HG03378 (cell line): ENCODE data around the gene RPL36.

Source experiments
- ATAC-seq: cut with Tn5 transposase; IDR thresholded peaks from one replicate; pipeline ENCODE4 v1.9.1; 2021; ENCODE audit warnings: mild to moderate bottlenecking, moderate library complexity; ENCODE audit not compliant: unreplicated experiment

The RPL36 gene

DNA sequence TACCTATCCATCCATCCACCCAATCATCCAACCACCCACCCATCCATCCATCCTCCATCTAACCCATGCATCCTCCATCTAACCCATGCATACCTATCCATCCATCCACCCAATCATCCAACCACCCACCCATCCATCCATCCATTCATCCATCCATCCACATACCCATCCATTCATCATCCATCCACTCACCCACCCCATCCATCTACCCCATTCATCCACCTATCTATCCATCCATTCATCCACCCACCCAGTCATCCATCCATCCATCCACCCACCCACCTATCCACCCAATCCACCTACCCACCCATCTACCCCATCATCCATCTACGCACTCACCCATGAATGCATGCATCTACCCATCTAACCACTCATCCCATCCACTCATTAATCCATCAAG is 16.3 kb upstream of the RPL36 start:
- ATAC-seq: no peak

- no peak for ATAC-seq
Observed at GRCh38 chr19:5674714-5675113, 15.4 kb upstream of the RPL36 start.

DNA sequence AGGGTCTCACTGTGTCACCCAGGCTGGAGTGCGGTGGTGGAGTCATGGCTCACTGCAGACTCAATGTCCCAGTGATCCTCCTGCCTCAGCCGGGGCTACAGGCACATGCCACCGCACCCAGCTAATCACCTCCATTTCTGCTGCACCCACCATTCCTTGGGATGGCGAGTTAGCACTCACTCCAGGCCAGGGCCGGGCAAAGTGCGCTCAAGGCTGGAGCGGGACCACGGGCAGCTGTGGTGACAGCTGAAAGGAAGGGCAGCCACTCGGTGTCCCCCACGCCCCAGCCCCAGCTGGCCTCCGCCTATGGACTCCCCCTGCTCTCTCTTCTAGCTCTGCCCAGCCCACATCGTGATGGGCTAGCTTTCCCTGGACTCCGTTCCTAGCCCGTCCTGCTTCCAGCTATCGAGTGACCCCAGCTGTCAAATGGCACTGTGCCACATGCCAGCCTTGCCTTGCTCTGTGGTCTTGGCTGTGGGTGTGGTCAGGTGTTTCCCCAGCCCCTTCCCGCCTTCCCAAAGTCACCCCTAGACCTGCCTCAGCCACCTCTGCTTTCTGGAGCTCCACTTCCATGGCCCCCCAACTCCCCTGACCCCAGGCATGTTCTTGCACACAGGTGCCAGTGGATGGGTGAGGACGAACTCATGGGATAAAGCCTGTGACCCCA is 13.9 kb upstream of the RPL36 start:
- ATAC-seq: no peak

- no peak for ATAC-seq
Observed at GRCh38 chr19:5676772-5677105, 13.4 kb upstream of the RPL36 start.

DNA sequence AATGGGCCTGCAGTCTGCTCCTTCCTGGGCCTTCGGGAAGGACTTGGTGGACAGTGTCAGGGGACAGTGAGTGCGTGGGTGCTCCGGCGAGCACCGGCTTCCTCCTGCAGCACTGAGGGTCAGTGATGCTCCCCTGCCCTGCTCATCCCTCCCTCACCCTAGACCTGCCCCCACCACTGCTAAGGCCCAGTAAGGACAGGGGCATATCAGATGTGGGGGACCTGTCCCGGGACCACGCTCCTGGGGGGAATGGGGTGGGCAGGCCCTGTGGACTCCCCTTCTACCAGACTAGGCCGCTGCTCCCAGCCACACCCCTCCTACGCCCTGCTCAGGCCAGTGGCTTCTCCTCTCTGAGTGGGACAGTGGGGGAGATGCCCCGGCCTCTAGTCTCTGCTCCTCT is 13.0 kb upstream of the RPL36 start:
- ATAC-seq: no peak

DNA sequence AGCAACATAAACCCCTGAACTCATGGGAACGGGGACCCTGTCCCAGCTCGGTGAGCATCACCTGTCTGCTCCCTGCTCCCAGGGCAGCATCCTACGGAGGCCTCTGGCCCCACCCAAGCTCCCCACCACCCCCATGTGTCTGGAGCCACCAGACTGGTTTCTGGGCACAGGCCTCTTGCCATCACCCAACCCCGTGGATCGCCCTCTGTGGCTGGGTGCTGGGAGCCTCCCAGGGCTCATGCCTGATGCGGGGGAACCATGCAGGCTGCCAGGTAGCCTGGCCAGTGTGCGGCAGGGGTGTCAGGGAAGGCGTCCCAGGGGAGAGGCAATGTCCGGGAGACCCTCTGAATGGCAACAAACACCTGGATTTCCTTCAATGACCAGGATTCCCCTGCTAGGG is 12.5 kb upstream of the RPL36 start:
- ATAC-seq: no peak

DNA sequence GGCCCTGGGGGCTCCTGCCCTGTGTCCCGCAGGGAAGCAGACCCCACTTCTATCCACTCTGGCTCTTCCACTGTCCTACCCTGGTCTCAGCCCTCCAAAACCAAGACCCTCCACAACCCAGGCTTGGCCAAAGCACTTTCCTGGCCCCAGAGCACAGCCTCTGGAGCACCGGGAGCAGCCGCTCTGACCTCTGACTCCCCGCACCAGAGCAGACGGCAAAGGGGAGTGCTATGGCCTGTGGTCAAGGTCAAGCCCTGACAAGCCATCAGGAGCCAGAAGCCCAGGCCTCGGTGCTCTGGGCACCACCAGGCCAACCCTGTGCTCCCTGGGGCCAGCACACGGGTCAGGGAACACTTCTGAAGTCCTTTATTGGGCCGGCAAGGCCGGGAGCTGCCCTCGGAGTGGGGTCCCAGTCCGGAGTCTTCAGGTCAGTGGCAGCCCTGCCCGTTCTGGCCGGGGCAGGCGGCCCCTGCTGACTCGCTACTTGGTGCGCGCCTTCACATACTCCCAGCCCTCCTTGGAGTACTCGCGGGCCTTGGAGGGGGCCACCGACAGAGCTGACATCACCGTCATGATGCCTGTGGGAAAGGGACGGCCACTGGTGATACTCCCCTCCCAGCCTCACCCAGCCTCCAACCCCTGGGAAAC is 11.9 kb upstream of the RPL36 start:
- no peak for ATAC-seq

GRCh38 chr19:5679289-5680083 is 10.6 kb upstream of the RPL36 start:
- no peak for ATAC-seq

DNA sequence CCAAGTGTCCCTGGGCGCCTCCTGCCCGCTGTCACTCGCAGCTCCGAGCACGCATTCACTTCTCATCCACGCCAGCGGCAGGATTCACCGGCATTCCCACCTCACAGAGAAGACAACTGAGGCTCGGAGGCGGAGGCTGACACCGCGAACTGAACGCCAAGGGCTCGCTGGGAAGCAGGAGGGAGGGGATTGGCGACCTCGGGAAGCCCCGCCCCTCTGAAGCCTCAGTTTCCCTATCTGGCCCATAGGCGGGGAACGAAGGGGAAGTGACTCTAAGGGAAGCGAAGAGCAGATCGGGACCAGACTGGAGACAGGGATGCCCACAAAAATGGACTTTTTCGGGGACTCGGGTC is 10.0 kb upstream of the RPL36 start:
- no peak for ATAC-seq

GRCh38 chr19:5680437-5681368 is 9.4 kb upstream of the RPL36 start, which contains the start of the genes HSD11B1L and MICOS13:
TSS of gene HSD11B1L (plus strand) at chr19:5681027. CDS start at chr19:5684833, 3,806 bp downstream.
TSS of gene MICOS13 (minus strand) at chr19:5680516. CDS start at chr19:5680486, 30 bp downstream.
- peak; percentile 84 for ATAC-seq

DNA sequence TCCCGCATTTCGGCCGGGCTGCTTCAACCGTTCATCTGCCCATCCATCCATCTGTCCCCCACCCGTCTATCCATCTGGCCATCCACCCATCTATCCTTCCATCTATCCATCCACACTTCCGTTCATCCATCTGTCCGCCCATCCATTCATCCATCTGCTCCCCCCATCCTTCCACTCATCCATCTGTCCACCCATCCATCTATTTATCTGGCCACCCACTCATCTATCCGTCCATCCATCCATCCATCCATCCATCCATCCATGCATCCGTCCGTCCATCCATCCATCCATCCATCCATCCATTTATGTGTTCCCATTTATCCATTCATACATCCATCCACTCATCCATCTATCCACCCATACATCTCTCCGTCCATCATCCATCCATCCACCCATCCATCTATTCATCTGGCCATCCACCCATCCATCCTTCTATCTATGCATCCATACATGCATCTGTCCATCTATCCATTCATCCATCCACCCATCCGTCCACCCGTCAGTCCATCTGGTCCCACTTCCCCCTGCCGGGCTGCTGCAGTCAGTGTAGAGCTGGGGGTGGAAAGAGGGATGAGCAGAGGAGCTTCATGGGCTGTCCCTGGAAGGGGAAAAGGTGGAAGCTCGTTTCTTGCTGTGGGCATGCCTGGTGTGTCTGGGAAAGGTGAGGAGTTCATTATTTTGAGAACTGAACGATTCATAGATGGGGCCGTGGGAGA is 8.5 kb upstream of the RPL36 start:
- ATAC-seq: no peak

DNA sequence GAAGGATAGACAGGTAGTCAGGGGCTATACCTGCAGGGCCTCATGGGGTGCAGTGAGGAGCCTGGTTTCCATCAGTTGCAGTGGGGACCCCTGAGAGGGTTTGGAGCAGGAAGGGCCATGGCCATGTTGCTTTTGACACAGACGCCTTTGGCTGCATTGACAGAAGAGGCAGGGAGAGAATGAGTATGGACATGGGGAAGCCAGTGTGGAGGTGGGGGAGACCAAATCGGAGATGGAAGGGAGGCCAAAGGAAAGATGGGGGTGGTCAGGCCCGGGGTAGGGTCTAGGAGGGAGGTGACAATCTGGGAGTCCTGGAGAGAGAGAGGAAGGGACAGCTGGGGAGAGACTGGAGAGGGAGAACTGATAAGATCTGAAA is 8.0 kb upstream of the RPL36 start:
- no peak for ATAC-seq

DNA sequence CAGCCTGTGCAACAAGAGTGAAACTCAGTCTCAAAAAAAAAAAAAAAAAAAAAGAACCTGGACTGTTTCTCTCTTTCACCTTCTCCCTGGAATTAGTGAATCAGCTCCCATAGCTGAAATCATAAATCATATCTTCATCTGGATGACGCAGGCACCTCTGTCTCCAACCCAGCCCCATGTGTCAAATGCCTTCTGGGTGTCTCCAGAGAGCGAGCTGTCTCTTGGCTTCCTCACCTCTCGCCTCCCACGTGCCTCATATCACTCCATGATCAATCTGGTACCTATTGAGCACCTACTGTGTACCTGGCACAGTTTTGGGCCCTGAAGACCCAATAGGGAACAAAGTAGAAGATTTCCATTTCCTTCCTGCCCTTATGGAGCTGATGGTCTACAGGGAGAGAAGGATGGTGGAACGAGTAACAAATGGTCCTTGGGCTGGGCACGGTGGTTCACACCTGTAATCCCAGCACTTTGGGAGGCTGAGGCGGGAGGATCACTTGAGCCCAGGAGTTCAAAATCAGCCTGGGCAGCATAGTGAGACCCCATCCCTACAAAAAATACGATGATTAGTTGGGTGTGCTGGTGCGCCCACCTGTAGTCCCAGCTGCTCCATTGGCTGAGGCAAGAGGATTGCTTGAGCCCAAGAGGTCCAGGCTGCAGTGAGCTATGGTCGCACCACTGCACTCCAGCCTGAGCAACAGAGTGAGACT is 6.8 kb upstream of the RPL36 start:
- ATAC-seq: no peak

DNA sequence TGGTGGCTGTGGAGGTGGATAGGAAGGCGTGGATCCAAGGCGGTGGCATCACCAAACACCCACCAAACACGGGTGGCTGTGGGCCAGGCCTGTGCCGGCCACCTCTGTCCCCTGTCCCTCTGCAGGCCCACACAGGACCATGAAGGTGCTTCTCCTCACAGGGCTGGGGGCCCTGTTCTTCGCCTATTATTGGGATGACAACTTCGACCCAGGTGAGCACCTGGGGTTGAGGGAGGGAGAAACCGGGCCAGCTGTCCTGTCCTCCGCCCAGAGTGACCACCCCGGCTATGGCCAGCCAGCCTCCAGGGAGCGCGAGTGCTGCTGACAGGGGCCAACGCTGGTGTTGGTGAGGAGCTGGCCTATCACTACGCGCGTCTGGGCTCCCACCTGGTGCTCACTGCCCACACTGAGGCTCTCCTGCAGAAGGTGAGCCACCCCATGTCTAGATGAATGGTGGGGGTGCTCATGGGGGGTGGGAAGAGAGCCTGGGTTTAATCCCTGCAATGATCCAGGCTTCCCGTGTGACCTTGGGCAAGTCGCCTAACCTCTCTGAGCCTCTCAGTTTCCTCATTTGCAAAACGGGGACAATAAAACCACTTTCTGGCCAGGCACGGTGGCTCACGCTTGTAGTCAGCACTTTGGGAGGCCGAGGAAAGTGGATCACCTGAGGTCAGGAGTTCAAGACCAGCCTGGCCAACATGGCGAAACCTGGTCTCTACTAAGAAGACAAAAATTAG is 5.2 kb upstream of the RPL36 start:
- no peak for ATAC-seq

DNA sequence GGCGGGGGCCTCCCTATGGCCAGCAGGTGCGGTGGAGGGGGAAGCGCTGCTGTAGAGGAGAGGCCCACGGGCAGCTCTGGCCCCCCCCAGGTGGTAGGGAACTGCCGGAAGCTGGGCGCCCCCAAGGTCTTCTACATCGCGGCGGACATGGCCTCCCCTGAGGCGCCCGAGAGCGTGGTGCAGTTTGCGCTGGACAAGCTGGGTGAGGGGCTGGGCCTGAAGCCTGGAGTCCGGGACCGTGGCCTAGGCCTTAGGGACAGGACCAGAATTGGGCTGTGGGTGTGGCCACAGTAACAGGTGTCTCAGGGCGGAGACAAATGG is 3.8 kb upstream of the RPL36 start:
- no peak for ATAC-seq

DNA sequence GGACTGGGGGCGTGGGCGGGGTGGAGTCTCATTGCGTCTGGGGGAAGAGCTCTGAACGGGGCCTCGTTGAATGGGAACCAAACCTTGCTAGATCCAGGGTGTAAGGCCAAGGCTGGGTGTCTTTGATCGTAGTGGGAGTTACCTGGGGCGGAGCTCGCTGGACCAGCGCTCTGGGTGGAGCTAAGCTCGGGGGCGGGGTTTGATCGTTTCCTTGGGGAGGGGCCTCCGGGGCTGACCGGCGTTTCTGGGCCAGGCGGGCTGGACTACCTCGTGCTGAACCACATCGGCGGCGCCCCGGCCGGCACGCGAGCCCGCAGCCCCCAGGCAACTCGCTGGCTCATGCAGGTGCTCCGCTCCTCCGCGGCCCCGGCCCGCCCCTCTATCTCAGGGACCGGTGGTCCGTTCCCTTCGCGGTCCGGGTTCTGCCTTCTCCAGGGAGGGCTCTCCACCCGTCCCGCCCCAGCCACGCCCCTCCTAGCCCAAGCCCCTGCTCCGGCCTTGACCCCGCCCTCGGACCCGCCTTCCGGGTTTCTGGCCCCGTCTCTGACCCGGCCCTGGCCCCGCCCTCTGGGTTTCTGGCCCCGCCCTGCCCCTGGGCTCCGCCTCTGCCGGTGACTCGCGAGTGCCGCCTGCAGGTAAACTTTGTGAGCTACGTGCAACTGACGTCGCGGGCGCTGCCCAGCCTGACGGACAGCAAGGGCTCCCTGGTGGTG is 3.3 kb upstream of the RPL36 start:
- peak; percentile 42 for ATAC-seq

DNA sequence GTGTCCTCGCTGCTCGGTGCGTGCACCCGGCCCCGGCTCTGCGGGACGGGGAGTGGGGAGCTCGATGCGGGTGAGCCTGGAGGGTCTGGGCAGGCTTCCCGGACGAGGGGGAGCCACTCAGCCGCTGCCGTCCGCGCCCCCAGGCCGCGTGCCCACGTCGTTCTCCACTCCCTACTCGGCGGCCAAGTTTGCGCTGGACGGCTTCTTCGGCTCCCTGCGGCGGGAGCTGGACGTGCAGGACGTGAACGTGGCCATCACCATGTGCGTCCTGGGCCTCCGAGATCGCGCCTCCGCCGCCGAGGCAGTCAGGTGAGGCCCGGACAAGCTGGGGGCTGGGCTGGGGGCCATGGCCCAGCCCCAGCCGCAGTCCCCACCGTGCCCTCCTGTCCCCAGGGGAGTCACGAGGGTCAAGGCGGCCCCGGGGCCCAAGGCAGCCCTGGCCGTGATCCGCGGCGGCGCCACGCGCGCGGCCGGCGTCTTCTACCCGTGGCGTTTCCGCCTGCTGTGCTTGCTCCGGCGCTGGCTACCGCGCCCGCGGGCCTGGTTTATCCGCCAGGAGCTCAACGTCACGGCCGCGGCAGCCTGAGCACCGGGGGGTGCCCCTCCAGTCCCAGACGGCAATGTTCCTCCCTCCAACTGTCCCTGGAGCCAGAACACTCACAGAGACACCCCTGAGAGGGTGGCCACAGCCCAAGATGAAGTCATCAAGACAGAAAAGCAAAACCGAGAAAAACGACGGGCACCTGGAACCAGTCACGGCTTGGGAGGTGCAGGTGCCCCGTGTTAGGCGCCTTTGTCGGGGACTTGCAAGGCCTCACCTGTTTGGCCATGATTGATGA is 2.5 kb upstream of the RPL36 start:
- ATAC-seq: no peak
